GM12891 (cell line): ENCODE data around the gene RASGRP3.

Source experiments
- PAX5 ChIP-seq: IDR thresholded peaks from 2 replicates; pipeline ENCODE4 v1.6.1; 2011; ENCODE audit warnings: low read length, moderate library complexity, mild to moderate bottlenecking; ENCODE audit not compliant: insufficient read depth, severe bottlenecking
- POLR2A ChIP-seq: IDR thresholded peaks from 2 replicates; pipeline ENCODE4 v1.6.1; 2011; ENCODE audit warnings: low read depth, low read length, control low read depth
- POLR2AphosphoS5 ChIP-seq: IDR thresholded peaks from 2 replicates; pipeline ENCODE4 v1.6.1; 2011; ENCODE audit warnings: low read depth, low read length, control low read depth
- SPI1 ChIP-seq: IDR thresholded peaks from 2 replicates; pipeline ENCODE4 v1.6.1; 2011; ENCODE audit warnings: low read depth, low read length, control low read depth
- TAF1 ChIP-seq: IDR thresholded peaks from 2 replicates; pipeline ENCODE4 v1.6.1; 2011; ENCODE audit warnings: low read depth, low read length, control low read depth

GRCh38 chr2:33435518-33435917, 40.9 kb upstream of the RASGRP3 start:
- no peak for TF ChIP-seq POLR2AphosphoS5
- no peak for TF ChIP-seq POLR2A
- TF ChIP-seq TAF1: no peak
- TF ChIP-seq PAX5: no peak
- no peak for TF ChIP-seq SPI1
